GM11168 (cell line): ENCODE results near the gene SRD5A2.

Experiments
- in situ Hi-C: fragments of 300-500 bp; cut with MboI; formaldehyde crosslinking; loops from one replicate; pipeline ENCODE4 v1.12.0; 2022; ENCODE audit warnings: low sequenced_read_pairs; ENCODE audit not compliant: unreplicated experiment

SRD5A2 gene

GRCh38 chr2:31476511-31477180 is 104.1 kb downstream of the SRD5A2 start:
- in situ Hi-C loops: no loop called here

DNA sequence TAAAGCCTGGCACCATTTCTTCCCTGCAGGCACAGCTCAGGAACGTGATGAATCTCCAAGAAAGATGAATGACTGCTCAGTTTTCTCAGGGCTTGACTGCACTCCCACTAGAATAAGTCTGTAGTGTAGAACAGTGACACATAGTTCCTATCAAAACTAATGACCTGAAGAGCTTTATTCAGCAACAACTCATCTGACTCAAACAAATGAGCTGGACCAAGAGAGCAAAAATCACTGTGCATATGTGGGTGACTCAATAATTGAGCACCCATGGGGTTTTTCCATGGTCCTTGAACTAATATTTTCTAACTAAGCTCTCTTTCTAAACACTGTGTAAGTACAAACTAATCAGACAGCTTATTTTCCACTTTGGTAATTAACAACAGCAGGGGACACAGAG is 105.0 kb downstream of the SRD5A2 start:
- in situ Hi-C loops: no loop called here

DNA sequence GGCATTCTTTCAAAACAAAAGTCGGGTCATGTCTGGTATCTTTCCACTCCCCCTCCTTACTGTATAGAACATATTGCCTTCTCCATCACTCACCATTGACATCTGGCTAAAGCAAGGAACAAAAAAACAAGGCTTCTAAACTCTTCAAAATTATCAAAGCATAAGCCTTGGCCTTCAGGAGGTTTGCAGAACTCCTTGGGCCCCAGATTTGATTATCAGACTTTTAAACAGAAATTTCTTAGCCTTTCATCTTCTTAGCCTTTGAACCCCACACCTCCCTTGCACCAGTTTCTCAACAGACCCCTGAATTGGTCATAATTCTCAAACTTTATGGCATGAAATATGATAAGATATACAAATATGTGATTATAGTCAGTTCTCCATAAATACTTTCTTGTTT is 106.4 kb downstream of the SRD5A2 start:
- in situ Hi-C loops: no loop called here
